OCI-M2 (cell line): Measurements from ENCODE around the gene SOWAHC.

Source experiments
- DNase-seq: peaks from one replicate; lab custom pipeline; 2025; ENCODE audit not compliant: unreplicated experiment; lab: John Stamatoyannopoulos, UW

SOWAHC gene

GRCh38 chr2:109645412-109646184, 31.4 kb downstream of the SOWAHC start:
- DNase-seq = no peak

GRCh38 chr2:109646961-109647360, 32.8 kb downstream of the SOWAHC start:
- DNase-seq = no peak

DNA sequence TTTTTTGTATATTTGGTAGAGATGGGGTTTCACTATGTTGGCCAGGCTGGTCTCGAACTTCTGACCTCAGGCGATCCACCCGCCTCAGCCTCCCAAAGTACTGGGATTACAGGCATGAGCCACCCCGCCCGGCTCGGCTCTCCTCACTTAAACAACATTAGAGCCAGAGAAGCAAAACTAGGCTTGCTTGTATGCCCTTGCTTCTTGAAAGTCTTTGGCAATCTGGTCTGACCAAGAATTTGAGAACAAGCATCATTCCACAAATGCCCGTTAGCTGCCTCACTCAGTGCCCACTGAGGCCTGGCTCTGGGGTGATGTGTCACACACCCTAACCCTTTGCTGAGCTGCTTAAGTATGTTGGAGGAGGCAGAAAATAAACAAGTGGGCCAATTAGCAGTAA, 33.5 kb downstream of the SOWAHC start:
- no peak for DNase-seq

- DNase-seq = no peak
Observed at GRCh38 chr2:109648041-109648527, 33.9 kb downstream of the SOWAHC start.

- no peak for DNase-seq
Observed at GRCh38 chr2:109649736-109650695, 35.9 kb downstream of the SOWAHC start.

GRCh38 chr2:109654326-109655050, 40.3 kb downstream of the SOWAHC start:
- no peak for DNase-seq

DNA sequence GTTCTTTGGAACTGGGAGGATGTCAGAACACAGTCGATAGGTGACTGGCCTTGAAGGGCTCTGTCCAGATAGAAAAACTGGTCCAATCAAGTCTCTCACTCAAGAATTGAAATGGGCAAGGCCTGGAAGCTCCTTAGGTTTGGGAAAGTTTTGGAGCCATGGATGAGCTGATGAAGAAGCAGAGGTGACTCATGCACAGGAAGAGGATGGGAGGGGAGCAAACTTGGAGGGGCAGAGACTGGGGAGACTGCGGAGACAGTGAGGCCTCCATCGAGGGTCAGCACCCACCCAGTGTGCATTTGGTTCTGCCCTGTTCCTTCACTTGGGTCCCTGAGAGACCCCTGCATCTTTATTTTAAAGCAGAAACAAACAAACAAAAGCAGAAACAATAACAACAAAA, 41.1 kb downstream of the SOWAHC start:
- DNase-seq = no peak

- DNase-seq = no peak
Observed at GRCh38 chr2:109659396-109660045, 45.4 kb downstream of the SOWAHC start.

DNA sequence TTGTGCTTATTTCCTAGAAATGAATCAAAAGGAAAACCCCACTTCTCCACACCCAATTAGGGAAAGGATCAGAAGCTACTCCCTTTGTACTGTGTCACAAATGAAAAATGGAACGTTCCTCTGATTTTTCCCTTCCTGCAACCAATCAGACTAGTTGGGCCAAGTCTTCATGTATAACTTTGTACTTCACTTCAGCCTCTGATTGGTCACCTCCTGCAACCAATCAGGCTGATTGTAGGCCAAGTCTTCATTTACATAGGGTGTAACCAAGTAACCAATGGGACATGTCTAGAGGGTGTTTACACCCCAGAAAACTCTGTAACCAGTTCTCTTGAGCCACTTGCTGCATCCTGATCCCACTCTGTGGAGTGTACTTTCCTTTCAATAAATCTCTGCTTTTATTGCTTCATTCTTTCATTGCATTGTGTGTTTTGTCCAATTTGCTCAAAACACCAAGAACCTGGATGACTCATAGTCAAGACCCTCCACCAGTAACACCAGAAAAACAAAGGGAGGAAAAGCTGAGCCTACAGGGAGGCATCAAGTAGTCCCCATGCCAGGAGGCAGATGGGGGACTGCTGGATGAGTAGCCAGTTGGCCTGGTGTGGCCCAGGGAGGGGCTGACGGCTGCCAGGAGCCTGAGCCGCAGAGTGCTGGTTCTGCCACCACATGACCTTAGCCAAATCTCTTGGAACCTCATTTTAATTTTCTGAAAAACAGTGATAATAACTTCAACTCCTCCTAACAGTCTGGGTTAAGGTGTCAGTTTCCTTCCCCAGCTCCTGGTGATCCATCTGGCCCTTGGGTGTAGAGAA, 46.1 kb downstream of the SOWAHC start:
- no peak for DNase-seq

- DNase-seq = no peak
Observed at GRCh38 chr2:109662889-109663288, 48.7 kb downstream of the SOWAHC start.

DNA sequence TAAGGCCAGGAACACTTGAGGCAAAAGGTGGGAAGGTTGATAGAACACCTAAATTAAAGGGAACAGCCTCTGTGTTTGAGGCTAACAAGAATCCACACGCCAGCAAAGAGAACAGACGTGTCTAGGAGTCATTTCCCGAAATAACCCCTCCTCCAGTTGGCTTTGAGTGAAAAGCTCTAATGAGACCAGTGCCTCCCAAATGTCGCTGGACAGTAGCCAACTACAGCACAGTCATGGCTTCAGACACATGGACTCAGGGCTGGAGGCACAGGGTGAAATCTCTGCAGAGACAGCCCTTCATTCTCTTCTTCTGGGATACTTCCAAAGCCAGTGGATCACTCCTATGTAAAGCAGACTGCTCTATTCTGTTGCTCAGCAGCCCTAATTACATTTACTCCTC, 49.6 kb downstream of the SOWAHC start:
- DNase-seq = no peak

GRCh38 chr2:109666466-109666865, 52.3 kb downstream of the SOWAHC start:
- no peak for DNase-seq
